Measurements from ENCODE around the gene KRTAP27-1.

The KRTAP27-1 gene

DNA sequence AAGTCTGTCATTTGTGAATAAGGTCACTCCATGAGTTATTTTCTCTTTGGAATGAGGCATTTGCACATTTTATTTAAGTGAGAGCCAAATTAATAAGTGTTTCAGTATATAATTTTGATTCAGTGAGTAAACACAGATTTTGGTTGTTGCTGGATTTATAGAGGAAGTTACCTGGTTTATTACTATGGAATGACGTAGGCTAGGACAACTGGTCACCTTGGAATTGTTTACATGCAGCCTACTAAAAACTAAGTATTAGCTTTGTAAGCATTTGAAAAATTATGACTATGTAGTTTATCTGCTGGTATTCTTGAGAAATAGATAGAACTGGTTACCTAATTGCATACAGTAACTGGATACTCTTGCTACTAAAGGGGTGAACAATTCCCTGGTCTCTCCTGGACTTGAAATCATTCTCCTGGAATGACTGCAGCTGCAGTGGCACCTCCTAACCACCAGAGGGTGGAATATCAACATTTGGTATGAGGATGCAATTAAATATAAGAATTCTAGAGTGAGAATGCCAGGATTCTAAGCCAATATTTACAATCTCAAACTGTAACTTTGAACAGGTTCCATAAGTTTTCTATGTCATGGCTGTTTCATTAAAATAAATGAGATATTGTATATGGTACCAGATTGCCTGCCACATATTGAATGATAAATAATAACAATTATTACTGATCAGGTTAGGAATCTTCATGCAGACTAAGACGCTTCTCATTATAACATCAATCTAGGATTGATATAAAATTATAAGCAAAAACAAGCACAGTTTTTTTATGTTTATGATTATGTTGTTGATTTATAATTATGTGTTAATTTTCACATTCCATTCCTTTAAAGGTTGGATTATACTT lies 3.5 kb upstream of the KRTAP27-1 start:
- Histone ChIP-seq H3K4me3 (ENCODE audit: low read depth in 1 of 2, low read length in 2 of 2) (no peak overlapping the region), H2AFZ (ENCODE audit: low read depth, low read length) (no peak overlapping the region), H3K9ac (ENCODE audit: low read depth, low read length) (no peak overlapping the region), H4K20me1 (ENCODE audit: insufficient read depth, low read length) (no peaks in the 10 kb centered on the region), H3K27me3 (ENCODE audit: insufficient read depth, low read length, poor library complexity) (peaks cover 5% of the 10 kb centered on the region), H3K79me2 (ENCODE audit: insufficient read depth, low read length) (no peaks in the 10 kb centered on the region), H3K27ac (ENCODE audit: low read length) (no peak overlapping the region), H3K4me2 (ENCODE audit: insufficient read depth, low read length) (no peak overlapping the region), H3K36me3 (ENCODE audit: insufficient read depth, low read length) (no peaks in the 10 kb centered on the region), H3K4me1 (ENCODE audit: insufficient read depth, low read length) (no peaks in the 10 kb centered on the region), H3K9me3 (ENCODE audit: insufficient read depth, low read length, severe bottlenecking) (no peaks in the 10 kb centered on the region)
- TF ChIP-seq, protein P1, sequence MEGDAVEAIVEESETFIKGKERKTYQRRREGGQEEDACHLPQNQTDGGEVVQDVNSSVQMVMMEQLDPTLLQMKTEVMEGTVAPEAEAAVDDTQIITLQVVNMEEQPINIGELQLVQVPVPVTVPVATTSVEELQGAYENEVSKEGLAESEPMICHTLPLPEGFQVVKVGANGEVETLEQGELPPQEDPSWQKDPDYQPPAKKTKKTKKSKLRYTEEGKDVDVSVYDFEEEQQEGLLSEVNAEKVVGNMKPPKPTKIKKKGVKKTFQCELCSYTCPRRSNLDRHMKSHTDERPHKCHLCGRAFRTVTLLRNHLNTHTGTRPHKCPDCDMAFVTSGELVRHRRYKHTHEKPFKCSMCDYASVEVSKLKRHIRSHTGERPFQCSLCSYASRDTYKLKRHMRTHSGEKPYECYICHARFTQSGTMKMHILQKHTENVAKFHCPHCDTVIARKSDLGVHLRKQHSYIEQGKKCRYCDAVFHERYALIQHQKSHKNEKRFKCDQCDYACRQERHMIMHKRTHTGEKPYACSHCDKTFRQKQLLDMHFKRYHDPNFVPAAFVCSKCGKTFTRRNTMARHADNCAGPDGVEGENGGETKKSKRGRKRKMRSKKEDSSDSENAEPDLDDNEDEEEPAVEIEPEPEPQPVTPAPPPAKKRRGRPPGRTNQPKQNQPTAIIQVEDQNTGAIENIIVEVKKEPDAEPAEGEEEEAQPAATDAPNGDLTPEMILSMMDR (IDR thresholded peaks at IDR 0.05; ENCODE audit: borderline replicate concordance, extremely low read depth, low read length, poor library complexity, severe bottlenecking) = peak; percentile 84
- TF ChIP-seq EZH2 (IDR thresholded peaks at IDR 0.05; ENCODE audit: borderline replicate concordance, low read depth, low read length, severe bottlenecking) = no peak
- peak; percentile 44 for DNase-seq
- ATAC-seq (ENCODE audit: insufficient read depth, low read depth) = no peak

DNA sequence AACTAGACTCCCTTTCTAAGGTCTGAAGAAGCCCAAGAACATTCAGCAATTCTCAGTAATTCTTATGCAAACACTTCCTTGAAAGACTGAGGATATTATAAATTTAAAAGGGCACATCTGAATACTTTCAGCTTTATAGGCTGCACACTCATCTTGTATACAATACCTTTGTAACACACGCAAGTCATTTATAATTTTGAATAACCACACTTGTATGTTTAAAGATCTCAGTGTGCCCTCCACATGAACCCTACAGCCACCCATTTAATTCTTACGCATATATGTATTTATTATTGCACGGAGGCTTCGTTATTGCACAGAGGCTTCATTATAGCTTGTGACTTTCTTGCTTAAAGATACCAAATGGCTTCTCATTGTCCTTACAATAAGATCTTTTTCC lies 1.2 kb upstream of the KRTAP27-1 start:
- H3K36me3 ChIP-seq (ENCODE audit: insufficient read depth, low read length) = no peaks in the 10 kb centered on the region
- ATAC-seq (ENCODE audit: insufficient read depth, low read depth) (no peak), DNase-seq (no peak)
- H3K4me1 ChIP-seq (ENCODE audit: insufficient read depth, low read length) = no peaks in the 10 kb centered on the region
- H2AFZ ChIP-seq (ENCODE audit: low read depth, low read length) = no peak overlapping the region
- H3K9me3 ChIP-seq (ENCODE audit: insufficient read depth, low read length, severe bottlenecking) = no peaks in the 10 kb centered on the region
- no peak overlapping the region for H3K4me3 ChIP-seq (ENCODE audit: low read depth in 1 of 2, low read length in 2 of 2)
- no peak for TF ChIP-seq EZH2 (IDR thresholded peaks at IDR 0.05; ENCODE audit: borderline replicate concordance, low read depth, low read length, severe bottlenecking)
- TF ChIP-seq, protein P1 (IDR thresholded peaks at IDR 0.05; ENCODE audit: borderline replicate concordance, extremely low read depth, low read length, poor library complexity, severe bottlenecking) = no peak
- H4K20me1 ChIP-seq (ENCODE audit: insufficient read depth, low read length) = no peaks in the 10 kb centered on the region
- H3K27ac ChIP-seq (ENCODE audit: low read length) = no peak overlapping the region
- no peaks in the 10 kb centered on the region for H3K79me2 ChIP-seq (ENCODE audit: insufficient read depth, low read length)
- H3K27me3 ChIP-seq (ENCODE audit: insufficient read depth, low read length, poor library complexity) = peaks cover 5% of the 10 kb centered on the region
- H3K4me2 ChIP-seq (ENCODE audit: insufficient read depth, low read length) = no peak overlapping the region
- no peak overlapping the region for H3K9ac ChIP-seq (ENCODE audit: low read depth, low read length)

DNA sequence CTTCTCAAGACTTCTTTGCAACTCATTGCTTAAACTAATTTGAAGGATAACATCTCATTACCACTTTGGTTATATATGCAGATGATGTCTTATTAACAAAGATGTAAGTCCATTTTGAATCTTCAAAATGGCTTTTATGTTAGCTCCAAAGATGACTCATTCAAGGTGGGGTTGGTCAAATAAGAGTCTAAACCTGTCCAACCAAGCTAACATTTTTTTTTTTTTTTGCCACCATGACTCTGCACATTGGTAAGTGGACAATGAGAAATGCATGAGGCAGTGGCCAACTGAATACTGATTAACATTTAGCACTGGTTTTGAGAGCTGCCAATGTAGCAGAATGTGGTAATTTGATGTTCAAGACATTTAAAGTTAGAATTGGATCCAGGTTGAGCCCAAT lies 278 bp upstream of the KRTAP27-1 start:
- H3K79me2 ChIP-seq (ENCODE audit: insufficient read depth, low read length) = no peaks in the 10 kb centered on the region
- H3K27me3 ChIP-seq (ENCODE audit: insufficient read depth, low read length, poor library complexity) = peaks cover 5% of the 10 kb centered on the region
- no peak overlapping the region for H3K9ac ChIP-seq (ENCODE audit: low read depth, low read length)
- no peaks in the 10 kb centered on the region for H4K20me1 ChIP-seq (ENCODE audit: insufficient read depth, low read length)
- DNase-seq = no peak
- no peaks in the 10 kb centered on the region for H3K9me3 ChIP-seq (ENCODE audit: insufficient read depth, low read length, severe bottlenecking)
- no peak overlapping the region for H3K4me2 ChIP-seq (ENCODE audit: insufficient read depth, low read length)
- TF ChIP-seq EZH2 (IDR thresholded peaks at IDR 0.05; ENCODE audit: borderline replicate concordance, low read depth, low read length, severe bottlenecking) = no peak
- TF ChIP-seq, protein P1 (IDR thresholded peaks at IDR 0.05; ENCODE audit: borderline replicate concordance, extremely low read depth, low read length, poor library complexity, severe bottlenecking) = no peak
- H2AFZ ChIP-seq (ENCODE audit: low read depth, low read length) = no peak overlapping the region
- no peak overlapping the region for H3K4me3 ChIP-seq (ENCODE audit: low read depth in 1 of 2, low read length in 2 of 2)
- no peaks in the 10 kb centered on the region for H3K4me1 ChIP-seq (ENCODE audit: insufficient read depth, low read length)
- no peak for ATAC-seq (ENCODE audit: insufficient read depth, low read depth)
- no peaks in the 10 kb centered on the region for H3K36me3 ChIP-seq (ENCODE audit: insufficient read depth, low read length)
- H3K27ac ChIP-seq (ENCODE audit: low read length) = no peak overlapping the region
